Large intestine (tissue), 3 donors: ENCODE results near the gene AHCYL1. TPM values are rescaled to one million over a fixed set of nuclear protein-coding genes. Genes with fewer than 3 reads are reported as not detected.

Experiments used
- DNase-seq, 2 donors: peaks; one replicate each; pipeline versions ENCODE4 v3.0.0 to v3.0.0-alpha.2; 2013
- H3K27ac ChIP-seq: one replicate; pipeline ENCODE4 v1.5.1; 2013; ENCODE audit warnings: low read length
- H3K27me3 ChIP-seq: 2 replicates; pipeline ENCODE4 v1.6.1; 2013; ENCODE audit warnings: low read length; ENCODE audit not compliant: control insufficient read depth, insufficient read depth
- H3K36me3 ChIP-seq: 2 replicates; pipeline ENCODE4 v1.6.1; 2013; ENCODE audit warnings: low read length; ENCODE audit not compliant: control insufficient read depth, insufficient read depth
- H3K4me1 ChIP-seq: one replicate; pipeline ENCODE4 v1.6.1; 2013; ENCODE audit warnings: low read length; ENCODE audit not compliant: control insufficient read depth, insufficient read depth
- H3K4me3 ChIP-seq: one replicate; pipeline ENCODE4 v1.5.1; 2013; ENCODE audit warnings: low read length
- H3K9me3 ChIP-seq: one replicate; pipeline ENCODE4 v1.6.1; 2013; ENCODE audit warnings: mild to moderate bottlenecking, low read depth, low read length, moderate library complexity; ENCODE audit not compliant: control insufficient read depth
- WGBS: methylation state at CpG from one replicate; pipeline ENCODE4 v1.1.5; 2013; ENCODE audit warnings: low lambda C conversion rate; ENCODE audit not compliant: insufficient coverage; 5-methylcytosine and 5-hydroxymethylcytosine counted together
- polyA plus RNA-seq: library from polyadenylated mRNA; unstranded; fragments of 120-200 nt; gene quantifications from one replicate; pipeline ENCODE4 v1.2.1, GENCODE V29; 2013

The AHCYL1 gene
- polyA plus RNA-seq, 1 donor, result 89.3 TPM

DNA sequence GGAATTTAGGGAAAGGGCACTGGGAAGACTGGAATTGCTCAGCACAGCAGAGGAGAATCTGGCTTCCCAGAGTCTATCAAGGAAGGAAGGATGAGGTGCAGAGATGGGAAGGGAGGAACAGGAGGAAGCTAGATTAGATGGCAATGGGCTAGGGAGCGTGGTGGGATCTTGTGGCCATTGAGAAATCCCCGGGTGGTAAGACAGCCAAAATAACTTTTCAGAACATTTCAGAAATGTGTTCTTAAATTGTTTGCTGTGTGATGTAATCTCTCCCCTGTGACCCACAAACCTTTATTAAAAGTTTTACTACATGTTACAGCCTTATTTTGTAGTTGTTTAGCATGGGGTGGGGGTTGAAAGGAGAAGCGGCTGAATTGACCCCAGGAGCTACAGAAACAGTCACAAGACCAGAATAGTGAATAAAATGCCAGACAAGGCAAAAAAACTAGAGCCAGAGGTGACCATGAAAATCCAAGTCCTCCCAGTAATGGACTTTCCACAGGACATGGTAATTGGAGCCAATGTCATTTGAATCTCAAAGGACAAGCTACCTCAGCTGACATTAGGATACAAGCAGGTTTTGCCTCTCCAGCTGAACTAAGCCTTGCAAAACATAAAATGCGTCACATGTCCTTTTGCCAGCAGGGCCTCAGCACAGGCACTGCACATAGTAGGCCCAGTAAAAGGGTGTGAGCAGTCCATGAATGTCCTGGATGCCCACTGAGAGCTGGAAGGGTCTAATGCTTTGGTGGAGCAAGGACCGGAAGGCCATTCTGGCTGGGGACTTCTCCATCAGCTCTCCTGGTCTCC is 980 bp upstream of the AHCYL1 start:
- Histone ChIP-seq H3K27ac (no peak overlapping the region), H3K4me1 (peaks cover 15% of the 10 kb centered on the region), H3K36me3 (peaks cover 4% of the 10 kb centered on the region), H3K9me3 (peaks cover 1% of the 10 kb centered on the region), H3K27me3 (no peaks in the 10 kb centered on the region), H3K4me3 (no peak overlapping the region)
- DNase-seq, result no peak
- WGBS, result 100% methylated on average over 1 of the region's 5 CpGs

- Histone ChIP-seq H3K36me3 (peaks cover 4% of the 10 kb centered on the region), H3K4me1 (peaks cover 15% of the 10 kb centered on the region), H3K27ac (no peak overlapping the region), H3K4me3 (no peak overlapping the region), H3K9me3 (no peaks in the 10 kb centered on the region), H3K27me3 (no peaks in the 10 kb centered on the region)
- DNase-seq, result no peak
- no CpG with 5 or more reads among the region's 7 CpGs for WGBS
Measured at GRCh38 chr1:109984190-109984455, 442 bp upstream of the AHCYL1 start.

DNA sequence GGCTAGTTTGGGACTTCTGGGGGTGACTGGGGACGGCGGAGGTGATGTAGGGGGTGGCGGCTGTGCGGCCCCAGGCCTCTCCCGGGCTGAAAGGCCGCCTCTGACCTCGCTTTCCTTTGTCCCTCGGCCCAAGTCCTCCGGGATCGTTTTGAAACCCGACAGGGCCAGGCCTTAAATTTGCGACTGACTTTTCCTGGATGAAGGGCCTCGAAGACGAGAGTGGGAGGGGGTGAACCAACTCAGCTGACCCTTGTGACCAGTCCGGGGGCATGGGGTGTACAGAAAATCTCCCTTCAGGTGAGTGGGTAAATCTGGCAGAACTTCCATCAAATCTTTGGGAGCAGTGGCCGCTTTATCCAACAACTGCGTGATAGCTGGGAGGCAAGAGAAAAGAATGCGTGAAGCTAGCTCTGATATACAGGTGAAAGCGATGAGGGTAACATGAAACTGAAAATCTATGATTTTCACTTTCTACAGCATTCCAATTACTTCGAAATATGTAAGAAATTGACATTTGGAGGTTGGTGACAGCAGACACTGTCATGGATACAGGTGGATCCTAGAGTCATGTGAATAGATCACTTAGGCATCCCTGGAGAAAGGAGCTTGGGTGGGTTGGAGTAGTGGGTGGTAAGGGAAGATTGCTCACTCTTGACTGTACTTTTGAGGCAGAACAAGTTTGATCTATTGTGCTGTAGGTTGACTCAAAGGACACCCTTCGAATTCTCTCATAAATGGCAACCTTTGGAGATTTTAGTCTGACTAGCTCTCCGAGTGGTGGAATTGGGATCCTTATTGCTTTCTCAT is 885 bp downstream of the AHCYL1 start:
- WGBS, result no CpG with 5 or more reads among the region's 22 CpGs
- peak in 1 of 2 donors; percentile 74 for DNase-seq
- H3K4me1 ChIP-seq, result peaks cover 12% of the 10 kb centered on the region
- no peaks in the 10 kb centered on the region for H3K27me3 ChIP-seq
- peaks cover 4% of the 10 kb centered on the region for H3K36me3 ChIP-seq
- no peaks in the 10 kb centered on the region for H3K9me3 ChIP-seq
- peak overlapping the region; percentile 85 for H3K27ac ChIP-seq
- peak overlapping the region; percentile 93 for H3K4me3 ChIP-seq

- Histone ChIP-seq H3K27ac (no peak overlapping the region), H3K4me1 (peaks cover 11% of the 10 kb centered on the region), H3K27me3 (no peaks in the 10 kb centered on the region), H3K9me3 (no peaks in the 10 kb centered on the region), H3K4me3 (peak overlapping the region; percentile 93), H3K36me3 (peaks cover 4% of the 10 kb centered on the region)
- no peak for DNase-seq
- WGBS, result no CpG with 5 or more reads among the region's 3 CpGs
Measured at GRCh38 chr1:109986054-109986444, 1.5 kb downstream of the AHCYL1 start.

GRCh38 chr1:109988349-109988914 is 3.9 kb downstream of the AHCYL1 start:
- Histone ChIP-seq H3K9me3 (no peaks in the 10 kb centered on the region), H3K27ac (no peak overlapping the region), H3K27me3 (no peaks in the 10 kb centered on the region), H3K4me3 (no peak overlapping the region), H3K36me3 (peaks cover 8% of the 10 kb centered on the region), H3K4me1 (peaks cover 11% of the 10 kb centered on the region)
- DNase-seq, result no peak
- WGBS, result no CpG with 5 or more reads among the region's 3 CpGs

DNA sequence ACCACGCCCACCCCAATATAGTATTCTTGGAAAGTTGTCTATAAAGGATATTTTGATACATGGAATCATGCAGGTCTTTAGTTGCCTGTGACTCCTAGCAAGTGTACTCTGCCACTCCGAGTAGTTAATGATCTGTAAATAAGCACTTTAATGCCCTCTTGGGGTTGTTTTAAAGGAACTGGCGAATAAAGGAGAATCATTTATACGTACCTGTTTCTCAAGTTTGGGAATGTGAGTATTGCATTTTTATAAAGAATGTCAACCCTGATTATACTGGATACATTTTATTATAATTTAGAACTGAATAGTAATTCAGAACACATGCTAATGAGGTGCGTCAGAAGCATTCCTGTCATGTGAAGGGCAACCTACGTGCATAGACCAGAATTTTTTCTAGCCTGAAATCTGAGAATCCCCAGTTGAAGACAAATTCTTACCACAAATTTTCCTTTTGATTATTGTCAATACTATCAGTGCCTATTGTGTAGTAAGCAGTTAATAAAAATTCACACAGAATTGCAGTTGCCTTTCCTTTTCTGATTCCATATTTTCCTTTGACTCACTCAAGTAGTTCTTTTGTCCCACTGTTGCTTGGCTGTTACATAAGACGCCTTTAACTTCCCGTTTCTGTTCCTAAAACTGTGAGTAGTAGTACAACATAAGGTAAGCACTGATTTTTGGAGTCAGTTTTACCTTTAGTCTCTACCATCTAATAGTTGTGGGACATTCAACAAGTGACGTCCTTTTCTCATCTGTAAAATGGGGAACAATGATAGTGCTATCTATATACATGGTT is 5.1 kb downstream of the AHCYL1 start:
- 75% methylated on average over 2 of the region's 9 CpGs for WGBS
- no peaks in the 10 kb centered on the region for H3K27me3 ChIP-seq
- H3K4me1 ChIP-seq, result peaks cover 8% of the 10 kb centered on the region
- no peak for DNase-seq
- H3K4me3 ChIP-seq, result no peak overlapping the region
- H3K9me3 ChIP-seq, result no peaks in the 10 kb centered on the region
- H3K36me3 ChIP-seq, result peaks cover 8% of the 10 kb centered on the region
- H3K27ac ChIP-seq, result no peak overlapping the region

DNA sequence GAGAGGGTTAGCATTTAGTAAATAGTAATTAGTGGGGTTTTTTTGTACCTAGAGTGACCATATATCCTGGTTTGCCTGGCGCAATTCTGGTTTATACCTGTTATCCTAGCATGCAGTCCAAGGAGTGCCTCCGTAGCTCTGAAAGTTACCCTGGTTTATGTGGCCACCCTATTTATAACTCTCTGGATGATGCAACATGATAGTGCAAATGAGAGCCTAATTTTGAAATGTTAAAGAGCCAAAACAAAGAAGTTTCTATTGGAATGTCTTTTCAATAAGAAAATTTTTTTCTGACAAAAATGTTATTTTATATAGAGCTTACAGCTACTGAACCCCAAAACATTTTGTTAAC is 5.7 kb downstream of the AHCYL1 start:
- H3K9me3 ChIP-seq, result no peaks in the 10 kb centered on the region
- no CpG with 5 or more reads among the region's 2 CpGs for WGBS
- DNase-seq, result no peak
- no peak overlapping the region for H3K4me3 ChIP-seq
- no peaks in the 10 kb centered on the region for H3K27me3 ChIP-seq
- peaks cover 8% of the 10 kb centered on the region for H3K36me3 ChIP-seq
- H3K4me1 ChIP-seq, result peaks cover 8% of the 10 kb centered on the region
- H3K27ac ChIP-seq, result no peak overlapping the region

DNA sequence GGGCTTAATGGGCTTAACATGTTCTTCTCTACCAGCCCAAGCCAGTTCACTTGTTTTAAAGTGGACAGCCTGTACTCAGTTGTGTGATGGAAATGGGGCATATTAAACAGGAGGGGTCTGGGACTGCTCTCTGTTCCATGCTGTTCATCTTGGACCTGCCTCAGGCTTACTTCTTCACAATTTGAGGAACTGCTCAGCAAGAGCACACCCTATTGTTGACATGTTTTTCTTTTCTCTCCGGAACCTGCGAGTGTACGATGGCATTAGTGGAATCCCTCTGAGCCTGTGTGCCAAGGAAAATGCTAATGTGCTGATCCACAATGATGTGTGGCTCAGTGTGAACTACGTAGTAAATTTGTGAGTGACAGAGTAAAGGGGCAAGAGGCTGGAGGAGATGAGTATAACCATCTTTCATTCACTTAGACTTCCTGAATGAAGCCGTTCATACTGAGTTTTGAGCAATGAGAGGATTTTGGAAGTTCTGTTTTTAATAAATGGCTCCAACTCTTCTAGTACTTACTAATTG is 6.9 kb downstream of the AHCYL1 start:
- WGBS, result no CpG with 5 or more reads among the region's 5 CpGs
- DNase-seq, result no peak
- no peak overlapping the region for H3K27ac ChIP-seq
- no peaks in the 10 kb centered on the region for H3K9me3 ChIP-seq
- peaks cover under 1% of the 10 kb centered on the region for H3K4me1 ChIP-seq
- H3K4me3 ChIP-seq, result no peak overlapping the region
- peaks cover 14% of the 10 kb centered on the region for H3K36me3 ChIP-seq
- H3K27me3 ChIP-seq, result no peaks in the 10 kb centered on the region

GRCh38 chr1:109993885-109994284 is 9.3 kb downstream of the AHCYL1 start:
- Histone ChIP-seq H3K9me3 (no peaks in the 10 kb centered on the region), H3K27ac (no peak overlapping the region), H3K27me3 (no peaks in the 10 kb centered on the region), H3K36me3 (peaks cover 12% of the 10 kb centered on the region), H3K4me1 (no peaks in the 10 kb centered on the region), H3K4me3 (no peak overlapping the region)
- 80% methylated on average over 1 of the region's 3 CpGs for WGBS
- DNase-seq, result no peak

- no peak for DNase-seq
- Histone ChIP-seq H3K27ac (no peak overlapping the region), H3K36me3 (peaks cover 12% of the 10 kb centered on the region), H3K27me3 (no peaks in the 10 kb centered on the region), H3K9me3 (no peaks in the 10 kb centered on the region), H3K4me1 (no peaks in the 10 kb centered on the region), H3K4me3 (no peak overlapping the region)
- WGBS, result no CpG with 5 or more reads among the region's 1 CpG
Measured at GRCh38 chr1:109994654-109995053, 10.1 kb downstream of the AHCYL1 start.
